Natural killer cell (primary cell): ENCODE measurements around the gene CDH23. TPM values are rescaled to one million over a fixed set of nuclear protein-coding genes. Genes with fewer than 3 reads are reported as not detected.

Experiments
- ATAC-seq, 3 donors: fragments of 150-1000 bp in 2 of 3; fragments of 200-7000 bp in 1 of 3; cut with Tn5 transposase; 1 replicate in 1 of 3; 2 replicates in 2 of 3; pipeline ENCODE4 v1.10.0; 2021; ENCODE audit warnings: mild to moderate bottlenecking in 2 of 3, moderate library complexity in 2 of 3
- DNase-seq, 2 donors: peaks; one replicate each; pipeline versions ENCODE4 v3.0.0 to v3.0.0-alpha.2; 2013 to 2021; ENCODE audit warnings: mixed read lengths in 1 of 2
- H3K27ac ChIP-seq: one replicate; pipeline ENCODE4 v1.5.1; 2013; ENCODE audit warnings: mild to moderate bottlenecking, low read length
- H3K27me3 ChIP-seq: one replicate; pipeline ENCODE4 v1.6.1; 2013; ENCODE audit warnings: low read length; ENCODE audit not compliant: control insufficient read depth, insufficient read depth
- H3K36me3 ChIP-seq: one replicate; pipeline ENCODE4 v1.6.1; 2013; ENCODE audit warnings: low read length; ENCODE audit not compliant: control insufficient read depth, insufficient read depth
- H3K4me1 ChIP-seq: one replicate; pipeline ENCODE4 v1.6.1; 2013; ENCODE audit warnings: low read length; ENCODE audit not compliant: control insufficient read depth, insufficient read depth
- H3K4me3 ChIP-seq: one replicate; pipeline ENCODE4 v1.5.1; 2013; ENCODE audit warnings: low read length
- H3K9me3 ChIP-seq: one replicate; pipeline ENCODE4 v1.6.1; 2013; ENCODE audit warnings: low read length; ENCODE audit not compliant: control insufficient read depth, insufficient read depth
- H3K27ac Mint-ChIP-seq, 2 donors: one replicate each; pipeline ENCODE4 v1.8.0; 2022; ENCODE audit warnings: mild to moderate bottlenecking in 2 of 2, mixed read lengths in 2 of 2, moderate library complexity in 1 of 2
- H3K27me3 Mint-ChIP-seq, 2 donors: one replicate each; pipeline ENCODE4 v1.8.0; 2022; ENCODE audit warnings: low read depth in 2 of 2, mixed read lengths in 2 of 2
- H3K36me3 Mint-ChIP-seq: one replicate; pipeline ENCODE4 v1.8.0; 2022; ENCODE audit warnings: mixed read lengths
- H3K4me1 Mint-ChIP-seq, 2 donors: one replicate each; pipeline ENCODE4 v1.8.0; 2022; ENCODE audit warnings: mixed read lengths in 2 of 2
- H3K4me3 Mint-ChIP-seq: one replicate; pipeline ENCODE4 v1.8.0; 2022; ENCODE audit warnings: mild to moderate bottlenecking, moderate library complexity, mixed read lengths
- H3K9me3 Mint-ChIP-seq, 2 donors: one replicate each; pipeline ENCODE4 v1.8.0; 2022; ENCODE audit warnings: mixed read lengths in 2 of 2
- WGBS: methylation state at CpG from one replicate; pipeline ENCODE4 v1.1.7; 2013; ENCODE audit warnings: missing lambda C conversion rate; ENCODE audit not compliant: insufficient coverage; 5-methylcytosine and 5-hydroxymethylcytosine counted together
- intact Hi-C: fragments of 100-400 bp; cut with micrococcal nuclease; formaldehyde crosslinking; loops from one replicate; pipeline ENCODE4 v1.14.2; 2022
- total RNA-seq, 4 donors: library from RNA; stranded (reverse); fragments of 120-200 nt in 1 of 4; gene quantifications; one replicate each; pipeline versions ENCODE4 v1.2.3 to v1.2.4, GENCODE V29; 2013 to 2022
- TF ChIP-seq, protein P1 (sequence below): fragments of 200-600 bp; IDR thresholded peaks from one replicate; pipeline ENCODE4 v1.8.0; 2022; ENCODE audit warnings: antibody characterized with exemption

The CDH23 gene
- total RNA-seq, 3 donors from 2014 or later (not counting 1 experiment from before 2014, with no cell fraction given) = 1.2 to 6.0 (median 4.3) TPM

DNA sequence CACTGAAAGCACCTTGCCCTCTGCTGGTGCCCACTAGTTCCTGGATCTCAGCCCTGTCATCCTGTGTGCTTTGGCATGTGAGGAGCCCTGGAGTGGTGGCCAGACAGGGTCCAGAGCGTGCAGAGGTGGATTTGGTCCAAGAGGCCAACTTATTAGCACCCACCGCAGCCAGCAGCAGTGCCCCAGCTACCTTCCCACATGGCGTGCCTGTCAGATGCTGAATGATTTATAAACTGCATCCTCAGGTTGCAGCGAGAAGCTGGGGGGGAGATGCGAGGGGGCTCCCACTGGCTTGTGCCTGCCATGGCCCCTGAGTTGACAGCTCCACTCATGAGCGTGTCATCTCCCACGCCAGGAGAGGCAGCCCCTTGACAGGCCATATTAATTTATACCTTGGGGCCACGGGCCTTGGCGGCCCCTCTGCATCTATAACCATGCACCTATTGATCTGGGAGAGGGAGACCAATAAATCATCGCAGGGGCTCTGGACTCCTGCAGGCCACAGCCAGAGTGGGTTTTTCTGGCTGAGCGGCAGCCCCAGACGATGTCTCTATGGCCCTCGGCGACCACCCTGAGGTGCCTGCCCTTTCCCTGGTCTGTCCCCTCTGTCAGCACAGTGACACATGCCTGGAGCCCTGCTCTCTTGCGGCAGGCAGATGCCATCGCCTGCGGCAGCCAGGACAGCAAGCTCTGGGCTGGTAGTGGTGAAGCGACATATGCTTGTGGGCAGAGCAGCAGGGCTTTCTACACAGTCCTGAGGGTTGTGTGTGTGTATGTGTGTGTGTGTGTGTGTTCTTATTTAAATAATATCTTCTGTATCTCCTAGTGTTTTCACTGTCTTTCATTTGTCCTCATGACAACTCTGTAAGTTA lies 120.8 kb downstream of the CDH23 start:
- Mint-ChIP-seq H3K36me3 (no peaks in the 10 kb centered on the region), H3K9me3 (no peaks in the 10 kb centered on the region), H3K27ac (no peak overlapping the region), H3K4me1 (no peaks in the 10 kb centered on the region), H3K4me3 (no peak overlapping the region), H3K27me3 (peaks cover 0 to 3% of the 10 kb centered on the region in 2 donors)
- WGBS = 85% methylated on average over 18 of the region's 18 CpGs
- Histone ChIP-seq H3K4me3 (no peak overlapping the region), H3K4me1 (no peaks in the 10 kb centered on the region), H3K9me3 (no peaks in the 10 kb centered on the region), H3K36me3 (no peaks in the 10 kb centered on the region), H3K27ac (no peak overlapping the region), H3K27me3 (no peaks in the 10 kb centered on the region)
- DNase-seq (no peak), ATAC-seq (no peak)
- intact Hi-C loops = no loop called here
- TF ChIP-seq, protein P1, sequence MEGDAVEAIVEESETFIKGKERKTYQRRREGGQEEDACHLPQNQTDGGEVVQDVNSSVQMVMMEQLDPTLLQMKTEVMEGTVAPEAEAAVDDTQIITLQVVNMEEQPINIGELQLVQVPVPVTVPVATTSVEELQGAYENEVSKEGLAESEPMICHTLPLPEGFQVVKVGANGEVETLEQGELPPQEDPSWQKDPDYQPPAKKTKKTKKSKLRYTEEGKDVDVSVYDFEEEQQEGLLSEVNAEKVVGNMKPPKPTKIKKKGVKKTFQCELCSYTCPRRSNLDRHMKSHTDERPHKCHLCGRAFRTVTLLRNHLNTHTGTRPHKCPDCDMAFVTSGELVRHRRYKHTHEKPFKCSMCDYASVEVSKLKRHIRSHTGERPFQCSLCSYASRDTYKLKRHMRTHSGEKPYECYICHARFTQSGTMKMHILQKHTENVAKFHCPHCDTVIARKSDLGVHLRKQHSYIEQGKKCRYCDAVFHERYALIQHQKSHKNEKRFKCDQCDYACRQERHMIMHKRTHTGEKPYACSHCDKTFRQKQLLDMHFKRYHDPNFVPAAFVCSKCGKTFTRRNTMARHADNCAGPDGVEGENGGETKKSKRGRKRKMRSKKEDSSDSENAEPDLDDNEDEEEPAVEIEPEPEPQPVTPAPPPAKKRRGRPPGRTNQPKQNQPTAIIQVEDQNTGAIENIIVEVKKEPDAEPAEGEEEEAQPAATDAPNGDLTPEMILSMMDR = no peak

DNA sequence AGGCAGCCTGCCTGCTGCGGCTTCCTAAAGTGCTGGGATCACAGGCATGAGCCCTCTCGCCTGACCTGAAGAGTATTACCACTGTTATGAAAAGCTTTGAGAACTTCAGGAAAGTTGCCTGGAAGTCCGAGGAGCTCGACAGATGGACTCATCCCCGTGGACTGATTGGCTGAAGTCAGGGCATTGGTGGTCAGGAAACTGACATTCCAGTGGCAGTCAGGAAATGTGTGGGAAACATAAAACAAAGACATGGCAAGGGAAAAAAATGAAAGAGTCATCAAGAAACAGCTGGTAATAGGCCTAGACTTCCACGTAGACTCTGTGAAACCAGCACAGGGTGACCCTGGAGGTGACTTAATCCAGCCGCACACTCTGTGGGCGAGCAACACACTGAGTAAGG lies 123.3 kb downstream of the CDH23 start:
- H3K27ac Mint-ChIP-seq = no peak overlapping the region
- H3K9me3 Mint-ChIP-seq = no peaks in the 10 kb centered on the region

DNA sequence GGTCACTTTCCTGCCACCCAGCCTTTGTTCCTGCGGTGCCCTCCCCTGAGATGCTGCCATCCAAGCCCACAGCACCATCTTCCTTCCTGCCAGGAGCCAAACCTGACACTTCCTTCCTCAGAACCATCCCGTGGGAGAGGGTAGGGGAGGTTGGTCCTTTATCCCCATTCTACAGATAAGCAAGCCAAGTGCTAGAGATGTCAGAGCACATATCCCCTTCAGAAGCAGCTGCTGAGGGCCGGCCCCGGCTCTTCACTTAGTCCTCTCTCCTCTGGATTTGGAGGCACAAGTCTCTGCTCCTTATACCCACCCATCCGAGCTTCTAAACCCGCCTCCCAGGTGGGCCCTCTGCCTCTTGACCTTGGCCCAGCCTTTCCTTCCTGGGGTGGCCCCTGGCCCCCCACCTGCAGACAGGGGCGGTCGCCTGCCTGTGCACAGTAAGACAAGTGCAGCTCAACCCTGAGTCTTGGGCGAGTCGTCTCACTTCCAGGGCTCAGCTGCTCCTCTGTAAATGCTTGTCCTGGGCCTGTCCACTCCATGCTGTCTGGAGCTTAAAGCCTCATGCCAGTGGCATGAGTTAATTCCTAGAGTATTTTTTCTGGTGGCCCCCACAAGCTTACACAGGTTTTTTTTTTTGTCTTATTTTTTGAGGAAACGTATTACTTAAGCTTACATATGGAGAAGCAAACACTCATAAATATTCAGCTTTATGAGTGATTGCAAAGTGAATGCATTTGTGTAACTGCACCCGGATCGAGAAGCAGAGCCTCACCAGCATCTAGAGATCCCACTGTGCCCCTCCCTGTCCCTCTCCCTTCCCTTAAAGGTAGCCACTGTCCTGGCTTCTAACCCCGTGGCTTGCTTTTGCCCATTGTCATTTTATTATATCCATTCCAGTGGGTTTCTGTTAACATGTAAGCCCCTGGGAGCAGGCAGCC lies 125.1 kb downstream of the CDH23 start:
- no peak overlapping the region for H3K27ac Mint-ChIP-seq
- intact Hi-C loops = no loop called here
- ATAC-seq = no peak

More for the DNA sequence above, 123.3 kb downstream of the CDH23 start:
- peaks cover 11 to 16% of the 10 kb centered on the region in 2 donors for H3K27me3 Mint-ChIP-seq
- no peaks in the 10 kb centered on the region for H3K36me3 Mint-ChIP-seq
- Histone ChIP-seq H3K9me3 (no peaks in the 10 kb centered on the region), H3K27ac (no peak overlapping the region), H3K27me3 (no peaks in the 10 kb centered on the region), H3K36me3 (no peaks in the 10 kb centered on the region), H3K4me1 (no peaks in the 10 kb centered on the region), H3K4me3 (no peak overlapping the region)
- no peak overlapping the region for H3K4me3 Mint-ChIP-seq
- DNase-seq (no peak), ATAC-seq (no peak)
- 86% methylated on average over 8 of the region's 8 CpGs for WGBS
- intact Hi-C loops = no loop called here
- no peaks in the 10 kb centered on the region for H3K4me1 Mint-ChIP-seq
- TF ChIP-seq, protein P1 = no peak

More for the DNA sequence above, 125.1 kb downstream of the CDH23 start:
- Histone ChIP-seq H3K36me3 (no peaks in the 10 kb centered on the region), H3K9me3 (no peaks in the 10 kb centered on the region), H3K4me3 (no peak overlapping the region), H3K27me3 (no peaks in the 10 kb centered on the region), H3K27ac (no peak overlapping the region), H3K4me1 (no peaks in the 10 kb centered on the region)
- Mint-ChIP-seq H3K9me3 (no peaks in the 10 kb centered on the region), H3K36me3 (no peaks in the 10 kb centered on the region), H3K27me3 (peaks cover 11 to 16% of the 10 kb centered on the region in 2 donors), H3K4me3 (no peak overlapping the region), H3K4me1 (no peaks in the 10 kb centered on the region)
- TF ChIP-seq, protein P1 = no peak
- no peak for DNase-seq
- WGBS = 81% methylated on average over 12 of the region's 14 CpGs
